ENCODE measurements around the gene CHRNG. TPM values are rescaled to one million over a fixed set of nuclear protein-coding genes. Genes with fewer than 3 reads are reported as not detected.

Gene CHRNG
- total and polyA plus RNA-seq, 8 donors: not detected

GRCh38 chr2:232581725-232582124 is 42.2 kb downstream of the CHRNG start:
- FAIRE-seq (no peak), ATAC-seq (no peak), DNase-seq (no peak)
- Histone ChIP-seq H3K4me3 (no peak overlapping the region), H3K27ac (no peak overlapping the region), H3K4me1 (peaks cover 0 to 9% (median 0%) of the 10 kb centered on the region in 3 donors), H3K36me3 (no peaks in the 10 kb centered on the region), H3K27me3 (no peaks in the 10 kb centered on the region), H3K9me3 (no peaks in the 10 kb centered on the region)
- intact Hi-C loops (cut with DNase I): no loop called here
- TF ChIP-seq CTCF (IDR thresholded peaks at IDR 0.05): no peak

GRCh38 chr2:232584238-232584637 is 44.7 kb downstream of the CHRNG start:
- WGBS, 2 donors: 92 to 93% methylated on average over 6 of the region's 6 CpGs
- DNase-seq: no peak
- peaks cover 0 to 17% (median 7%) of the 10 kb centered on the region in 3 donors for H3K4me1 ChIP-seq
- H3K4me3 ChIP-seq: no peak overlapping the region
- TF ChIP-seq CTCF (IDR thresholded peaks at IDR 0.05): no peak
- H3K27ac ChIP-seq: no peak overlapping the region
- ATAC-seq: no peak
- FAIRE-seq: no peak
- no peaks in the 10 kb centered on the region for H3K27me3 ChIP-seq
- intact Hi-C loops (cut with DNase I): no loop called here
- H3K36me3 ChIP-seq: no peaks in the 10 kb centered on the region
- no peaks in the 10 kb centered on the region for H3K9me3 ChIP-seq

GRCh38 chr2:232586943-232587505 is 47.5 kb downstream of the CHRNG start:
- DNase-seq (no peak), FAIRE-seq (no peak), ATAC-seq (no peak)
- TF ChIP-seq CTCF (IDR thresholded peaks at IDR 0.05): no peak
- WGBS, 2 donors: 88 to 90% methylated on average over 5 of the region's 5 CpGs
- H3K27ac ChIP-seq: no peak overlapping the region
- no peak overlapping the region for H3K4me3 ChIP-seq
- peaks cover 0 to 13% (median 7%) of the 10 kb centered on the region in 3 donors for H3K4me1 ChIP-seq
- no peaks in the 10 kb centered on the region for H3K27me3 ChIP-seq
- H3K36me3 ChIP-seq: no peaks in the 10 kb centered on the region
- intact Hi-C loops (cut with DNase I): no loop called here
- H3K9me3 ChIP-seq: no peaks in the 10 kb centered on the region

- ATAC-seq: peak in 1 of 4 donors; percentile 23
- H3K9me3 ChIP-seq: no peaks in the 10 kb centered on the region
- intact Hi-C loops (cut with DNase I): no loop called here
- no peak overlapping the region for H3K27ac ChIP-seq
- H3K27me3 ChIP-seq: no peaks in the 10 kb centered on the region
- no peak for DNase-seq
- peaks cover 0 to 13% (median 7%) of the 10 kb centered on the region in 3 donors for H3K4me1 ChIP-seq
- no peaks in the 10 kb centered on the region for H3K36me3 ChIP-seq
- H3K4me3 ChIP-seq: no peak overlapping the region
- FAIRE-seq: no peak
- WGBS, 2 donors: 87 to 92% methylated on average over 7 of the region's 7 CpGs
- TF ChIP-seq CTCF (IDR thresholded peaks at IDR 0.05): no peak
Measured at GRCh38 chr2:232587512-232587911, 48.0 kb downstream of the CHRNG start.

- DNase-seq: no peak
- peaks cover 0 to 13% (median 7%) of the 10 kb centered on the region in 3 donors for H3K4me1 ChIP-seq
- peak overlapping the region in 1 of 4 donors; percentile 35 for H3K27ac ChIP-seq
- no peak for TF ChIP-seq CTCF (IDR thresholded peaks at IDR 0.05)
- H3K4me3 ChIP-seq: no peak overlapping the region
- ATAC-seq: no peak
- no peaks in the 10 kb centered on the region for H3K36me3 ChIP-seq
- intact Hi-C loops (cut with DNase I): no loop called here
- 88 to 92% methylated on average over 8 of the region's 8 CpGs for WGBS, 2 donors
- no peaks in the 10 kb centered on the region for H3K27me3 ChIP-seq
- no peak for FAIRE-seq
- H3K9me3 ChIP-seq: no peaks in the 10 kb centered on the region
Measured at GRCh38 chr2:232588031-232588430, 48.5 kb downstream of the CHRNG start.

Measured in pancreas (tissue), 10 donors.